Naive thymus-derived CD4-positive, alpha-beta T cell (primary cell): ENCODE results near the gene PAQR3. TPM values are rescaled to one million over a fixed set of nuclear protein-coding genes. Genes with fewer than 3 reads are reported as not detected.
"Not testable (repeated sequence)": the region's sequence is repeated elsewhere in the genome, so short reads cannot be mapped to it uniquely, and the experiment has no call there.

ENCODE experiments used
- ATAC-seq: fragments of 150-1000 bp; cut with Tn5 transposase; 2 replicates; pipeline ENCODE4 v1.10.0; 2021; ENCODE audit warnings: mild to moderate bottlenecking, moderate library complexity
- CTCF ChIA-PET: fragments of 350-600 bp; sonication (Branson Sonifier 250); formaldehyde crosslinking; loops from one replicate; lab custom pipeline; 2021; ENCODE audit warnings: antibody characterized with exemption; lab: Charles Lee
- POLR2A ChIA-PET: fragments of 350-600 bp; sonication (Branson Sonifier 250); formaldehyde crosslinking; loops from one replicate; lab custom pipeline; 2021; ENCODE audit warnings: antibody characterized with exemption, inconsistent platforms; lab: Charles Lee
- DNase-seq, 9 donors: peaks; one replicate each; pipeline versions ENCODE4 v3.0.0 to v3.0.0-alpha.2; 2020 to 2022; ENCODE audit warnings: mixed read lengths in 1 of 9
- H3K27ac ChIP-seq: one replicate; pipeline ENCODE4 v1.7.0; 2013; ENCODE audit warnings: mild to moderate bottlenecking, low read depth, low read length, moderate library complexity
- H3K27me3 ChIP-seq, 2 donors: one replicate each; pipeline ENCODE4 v1.7.0; 2013; ENCODE audit warnings: low read length in 2 of 2, mild to moderate bottlenecking in 2 of 2, moderate library complexity in 2 of 2; ENCODE audit not compliant: control insufficient read depth in 2 of 2, insufficient read depth in 2 of 2
- H3K36me3 ChIP-seq, 3 experiments: 1 replicate in 2 of 3; 2 replicates in 1 of 3; pipeline ENCODE4 v1.7.0; 2013; ENCODE audit warnings: low read length in 3 of 3, mild to moderate bottlenecking in 3 of 3, moderate library complexity in 1 of 3; ENCODE audit not compliant: insufficient read depth in 3 of 3, control insufficient read depth in 2 of 3
- H3K4me1 ChIP-seq, 2 donors: one replicate each; pipeline ENCODE4 v1.7.0; 2013; ENCODE audit warnings: low read length in 2 of 2, mild to moderate bottlenecking in 2 of 2, moderate library complexity in 1 of 2; ENCODE audit not compliant: control insufficient read depth in 2 of 2, insufficient read depth in 2 of 2
- H3K4me3 ChIP-seq: 2 replicates; pipeline ENCODE4 v1.7.0; 2013; ENCODE audit warnings: mild to moderate bottlenecking, low read length
- H3K9me3 ChIP-seq, 3 experiments: 1 replicate in 2 of 3; 2 replicates in 1 of 3; pipeline ENCODE4 v1.7.0; 2013; ENCODE audit warnings: low read length in 3 of 3; ENCODE audit not compliant: control insufficient read depth in 2 of 3
- H3K27ac Mint-ChIP-seq, 9 donors: one replicate each; pipeline ENCODE4 v1.8.0; 2020 to 2022; ENCODE audit warnings: mixed read lengths in 9 of 9, mild to moderate bottlenecking in 8 of 9, moderate library complexity in 5 of 9, inconsistent platforms in 2 of 9
- H3K27me3 Mint-ChIP-seq, 5 donors: one replicate each; pipeline ENCODE4 v1.8.0; 2021 to 2022; ENCODE audit warnings: mixed read lengths in 5 of 5, mild to moderate bottlenecking in 1 of 5
- H3K36me3 Mint-ChIP-seq, 5 donors: one replicate each; pipeline ENCODE4 v1.8.0; 2020 to 2022; ENCODE audit warnings: mixed read lengths in 5 of 5, mild to moderate bottlenecking in 3 of 5, inconsistent platforms in 1 of 5
- H3K4me1 Mint-ChIP-seq, 7 donors: one replicate each; pipeline ENCODE4 v1.8.0; 2020 to 2022; ENCODE audit warnings: mixed read lengths in 7 of 7, mild to moderate bottlenecking in 3 of 7, inconsistent platforms in 1 of 7
- H3K4me3 Mint-ChIP-seq, 10 donors: one replicate each; pipeline ENCODE4 v1.8.0; 2020 to 2022; ENCODE audit warnings: mild to moderate bottlenecking in 10 of 10, mixed read lengths in 10 of 10, moderate library complexity in 6 of 10, inconsistent platforms in 2 of 10
- H3K9me3 Mint-ChIP-seq, 11 donors: one replicate each; pipeline ENCODE4 v1.8.0; 2020 to 2022; ENCODE audit warnings: mixed read lengths in 11 of 11, mild to moderate bottlenecking in 4 of 11, inconsistent platforms in 1 of 11, moderate library complexity in 1 of 11
- intact Hi-C, 2 donors: fragments of 100-400 bp; cut with micrococcal nuclease; formaldehyde crosslinking; loops; one replicate each; pipeline ENCODE4 v1.15.1; 2023
- polyA plus RNA-seq, 2 donors: library from polyadenylated mRNA; unstranded; fragments of 300-500 nt; fragmentation: Illumina TruSeq; gene quantifications; one replicate each; pipeline ENCODE4 v1.2.3, GENCODE V29; 2021
- total RNA-seq, 6 experiments: library from RNA in 5 of 6; stranded (reverse) in 5 of 6; gene quantifications; 1 replicate in 5 of 6; 2 replicates in 1 of 6; pipeline ENCODE4 v1.2.3 and lab custom pipeline; 2021 to 2026

Gene PAQR3
- total and polyA plus RNA-seq, 7 experiments from 2014 or later, result 7.9 to 24.3 (median 15.7) TPM

GRCh38 chr4:78922207-78922606 is 17.0 kb downstream of the PAQR3 start:
- H3K4me1 ChIP-seq, result no peaks in the 10 kb centered on the region
- H3K4me3 ChIP-seq, result no peak overlapping the region
- Mint-ChIP-seq H3K27ac (no peak overlapping the region), H3K36me3 (peaks cover 8 to 33% (median 10%) of the 10 kb centered on the region in 5 donors), H3K4me1 (peaks cover 0 to 13% (median 5%) of the 10 kb centered on the region in 7 donors), H3K9me3 (no peaks in the 10 kb centered on the region), H3K27me3 (no peaks in the 10 kb centered on the region), H3K4me3 (no peak overlapping the region)
- ATAC-seq (no peak), DNase-seq (no peak)
- CTCF ChIA-PET, result no interaction called here
- no peaks in the 10 kb centered on the region for H3K9me3 ChIP-seq
- H3K27ac ChIP-seq, result no peak overlapping the region
- peaks cover 0 to 18% (median 4%) of the 10 kb centered on the region in 3 experiments for H3K36me3 ChIP-seq
- H3K27me3 ChIP-seq, result no peaks in the 10 kb centered on the region
- intact Hi-C loops, result no loop called here
- POLR2A ChIA-PET, result interaction anchor here (0.6 to 1.8 kb wide), 2 partner anchors 17 to 295 kb away, joined by 3 to 4 read pairs; partner anchors contain the start of gene PAQR3

GRCh38 chr4:78910612-78911011 is 28.6 kb downstream of the PAQR3 start:
- Mint-ChIP-seq H3K9me3 (peaks cover 0 to 3% (median 0%) of the 10 kb centered on the region in 11 donors), H3K27me3 (no peaks in the 10 kb centered on the region), H3K27ac (peak overlapping the region in 1 of 9 donors; percentile 7), H3K4me1 (peaks cover 0 to 5% (median 0%) of the 10 kb centered on the region in 7 donors), H3K4me3 (no peak overlapping the region), H3K36me3 (peaks cover 11 to 40% (median 21%) of the 10 kb centered on the region in 5 donors)
- DNase-seq (no peak), ATAC-seq (no peak)
- no peak overlapping the region for H3K27ac ChIP-seq
- CTCF ChIA-PET, result no interaction called here
- POLR2A ChIA-PET, result no interaction called here
- H3K4me1 ChIP-seq, result no peaks in the 10 kb centered on the region
- intact Hi-C loops, result no loop called here
- H3K36me3 ChIP-seq, result peaks cover 0 to 6% (median 0%) of the 10 kb centered on the region in 3 experiments
- no peaks in the 10 kb centered on the region for H3K9me3 ChIP-seq
- H3K4me3 ChIP-seq, result no peak overlapping the region
- no peaks in the 10 kb centered on the region for H3K27me3 ChIP-seq

- H3K27ac ChIP-seq, H3K27me3 ChIP-seq, CTCF ChIA-PET, POLR2A ChIA-PET, ATAC-seq, H3K9me3 ChIP-seq, H3K27me3 Mint-ChIP-seq, DNase-seq, H3K4me1 Mint-ChIP-seq, H3K4me1 ChIP-seq, H3K9me3 Mint-ChIP-seq, H3K4me3 ChIP-seq, H3K4me3 Mint-ChIP-seq, intact Hi-C loops, H3K36me3 ChIP-seq: not testable (repeated sequence)
- peaks cover 11 to 35% (median 21%) of the 10 kb centered on the region in 5 donors for H3K36me3 Mint-ChIP-seq
- peak overlapping the region in 1 of 9 donors; percentile 4 for H3K27ac Mint-ChIP-seq
These were observed 30.3 kb downstream of the PAQR3 start for GRCh38 chr4:78908974-78909373.

- H3K4me1 ChIP-seq, result no peaks in the 10 kb centered on the region
- peak overlapping the region in 1 of 9 donors; percentile 21 for H3K27ac Mint-ChIP-seq
- ChIA-PET CTCF (no interaction called here), POLR2A (no interaction called here)
- ATAC-seq (no peak), DNase-seq (no peak)
- no peak overlapping the region for H3K4me3 ChIP-seq
- H3K36me3 Mint-ChIP-seq, result peaks cover 11 to 34% (median 21%) of the 10 kb centered on the region in 5 donors
- intact Hi-C loops, result no loop called here
- H3K27me3 Mint-ChIP-seq, result no peaks in the 10 kb centered on the region
- H3K27ac ChIP-seq, result no peak overlapping the region
- H3K4me1 Mint-ChIP-seq, result peaks cover 0 to 5% (median 0%) of the 10 kb centered on the region in 7 donors
- H3K9me3 Mint-ChIP-seq, result peaks cover 0 to 3% (median 0%) of the 10 kb centered on the region in 11 donors
- H3K4me3 Mint-ChIP-seq, result no peak overlapping the region
- H3K36me3 ChIP-seq, result peaks cover 0 to 6% (median 0%) of the 10 kb centered on the region in 3 experiments
- H3K9me3 ChIP-seq, result no peaks in the 10 kb centered on the region
- H3K27me3 ChIP-seq, result no peaks in the 10 kb centered on the region
These were observed 31.6 kb downstream of the PAQR3 start for GRCh38 chr4:78907638-78908037.

- ATAC-seq, result no peak
- no peaks in the 10 kb centered on the region for H3K27me3 ChIP-seq
- H3K9me3 ChIP-seq, result no peaks in the 10 kb centered on the region
- H3K36me3 ChIP-seq, result no peaks in the 10 kb centered on the region
- H3K4me3 ChIP-seq, result no peak overlapping the region
- H3K27ac Mint-ChIP-seq, result no peak overlapping the region
- peaks cover 0 to under 1% (median 0%) of the 10 kb centered on the region in 11 donors for H3K9me3 Mint-ChIP-seq
- no peaks in the 10 kb centered on the region for H3K4me1 ChIP-seq
- no peak overlapping the region for H3K4me3 Mint-ChIP-seq
- DNase-seq, result no peak
- intact Hi-C loops, result no loop called here
- H3K4me1 Mint-ChIP-seq, result no peaks in the 10 kb centered on the region
- ChIA-PET POLR2A (no interaction called here), CTCF (no interaction called here)
- no peaks in the 10 kb centered on the region for H3K27me3 Mint-ChIP-seq
- H3K36me3 Mint-ChIP-seq, result peaks cover 0 to 25% (median 9%) of the 10 kb centered on the region in 5 donors
- no peak overlapping the region for H3K27ac ChIP-seq
These were observed 35.1 kb downstream of the PAQR3 start for GRCh38 chr4:78904143-78904542.

GRCh38 chr4:78902298-78902697 is 36.9 kb downstream of the PAQR3 start:
- Histone ChIP-seq H3K4me1 (no peaks in the 10 kb centered on the region), H3K27ac (no peak overlapping the region), H3K27me3 (no peaks in the 10 kb centered on the region), H3K4me3 (no peak overlapping the region), H3K36me3 (no peaks in the 10 kb centered on the region), H3K9me3 (no peaks in the 10 kb centered on the region)
- no peak overlapping the region for H3K27ac Mint-ChIP-seq
- no peak for ATAC-seq
- POLR2A ChIA-PET, result no interaction called here
- H3K4me1 Mint-ChIP-seq, result no peaks in the 10 kb centered on the region
- CTCF ChIA-PET, result no interaction called here
- no peaks in the 10 kb centered on the region for H3K27me3 Mint-ChIP-seq
- no peak for DNase-seq
- intact Hi-C loops, result no loop called here
- no peak overlapping the region for H3K4me3 Mint-ChIP-seq
- peaks cover 0 to 27% (median 7%) of the 10 kb centered on the region in 5 donors for H3K36me3 Mint-ChIP-seq
- H3K9me3 Mint-ChIP-seq, result peaks cover 0 to 2% (median 0%) of the 10 kb centered on the region in 11 donors

- no peaks in the 10 kb centered on the region for H3K36me3 ChIP-seq
- ATAC-seq, result no peak
- no peak overlapping the region for H3K4me3 ChIP-seq
- H3K27me3 ChIP-seq, result no peaks in the 10 kb centered on the region
- DNase-seq, result no peak
- Mint-ChIP-seq H3K36me3 (peaks cover 0 to 27% (median 7%) of the 10 kb centered on the region in 5 donors), H3K4me3 (no peak overlapping the region), H3K27ac (no peak overlapping the region), H3K4me1 (no peaks in the 10 kb centered on the region), H3K9me3 (peaks cover 0 to 2% (median 0%) of the 10 kb centered on the region in 11 donors), H3K27me3 (no peaks in the 10 kb centered on the region)
- H3K9me3 ChIP-seq, result no peaks in the 10 kb centered on the region
- CTCF ChIA-PET, result no interaction called here
- intact Hi-C loops, result no loop called here
- no peak overlapping the region for H3K27ac ChIP-seq
- POLR2A ChIA-PET, result no interaction called here
- H3K4me1 ChIP-seq, result no peaks in the 10 kb centered on the region
These were observed 37.4 kb downstream of the PAQR3 start for GRCh38 chr4:78901882-78902281.
